OCI-LY1 (cell line): ENCODE measurements around the gene PRAF2.

Source experiments
- H2AFZ ChIP-seq: fragments of 200-600 bp; sonication (generic), shearing (Covaris generic); 2 replicates; pipeline ENCODE4 v1.6.0; 2014; ENCODE audit warnings: antibody characterized with exemption, mild to moderate bottlenecking, low read length
- H3F3A ChIP-seq: fragments of 200-600 bp; sonication (generic), shearing (Covaris generic); 2 replicates; pipeline ENCODE4 v1.6.0; 2014; ENCODE audit warnings: mild to moderate bottlenecking, antibody characterized with exemption, low read length, moderate library complexity; ENCODE audit not compliant: insufficient read depth
- H3K27ac ChIP-seq: fragments of 200-600 bp; sonication (generic); 2 replicates; pipeline ENCODE4 v1.5.1; 2014; ENCODE audit warnings: low read length, mixed run types, mild to moderate bottlenecking, low read depth; ENCODE audit not compliant: poor library complexity, severe bottlenecking
- H3K27me3 ChIP-seq: fragments of 200-600 bp; sonication (generic); 2 replicates; pipeline ENCODE4 v1.6.0; 2014; ENCODE audit warnings: antibody characterized with exemption, mild to moderate bottlenecking, low read length, moderate library complexity; ENCODE audit not compliant: insufficient read depth
- H3K36me3 ChIP-seq: fragments of 200-600 bp; sonication (generic); 2 replicates; pipeline ENCODE4 v1.6.1; 2014; ENCODE audit warnings: mild to moderate bottlenecking, antibody characterized with exemption, low read length, moderate library complexity, mixed read lengths; ENCODE audit not compliant: insufficient read depth
- H3K4me1 ChIP-seq: fragments of 200-600 bp; sonication (generic); 2 replicates; pipeline ENCODE4 v1.5.1; 2014; ENCODE audit warnings: mild to moderate bottlenecking, low read length, moderate library complexity; ENCODE audit not compliant: insufficient read depth, severe bottlenecking
- H3K4me2 ChIP-seq: fragments of 200-600 bp; sonication (generic), shearing (Covaris generic); 2 replicates; pipeline ENCODE4 v1.6.1; 2014; ENCODE audit warnings: low read length
- H3K4me3 ChIP-seq: fragments of 200-600 bp; sonication (generic); 2 replicates; pipeline ENCODE4 v1.5.1; 2014; ENCODE audit warnings: low read length, low read depth, mild to moderate bottlenecking, mixed read lengths; ENCODE audit not compliant: poor library complexity, severe bottlenecking
- H3K79me2 ChIP-seq: fragments of 200-600 bp; shearing (Covaris generic); 2 replicates; pipeline ENCODE4 v1.6.1; 2016; ENCODE audit warnings: mixed run types, low read length, mixed read lengths; ENCODE audit not compliant: insufficient read depth
- H3K9ac ChIP-seq: fragments of 200-600 bp; sonication (generic), shearing (Covaris generic); 2 replicates; pipeline ENCODE4 v1.6.1; 2014; ENCODE audit warnings: mild to moderate bottlenecking, low read length, mixed read lengths
- H3K9me2 ChIP-seq: fragments of 200-600 bp; sonication (generic), shearing (Covaris generic); 2 replicates; pipeline ENCODE4 v1.6.1; 2014; ENCODE audit warnings: low read depth, mild to moderate bottlenecking, low read length, mixed read lengths
- H3K9me3 ChIP-seq: fragments of 200-600 bp; shearing (Covaris generic); 2 replicates; pipeline ENCODE4 v1.6.1; 2014; ENCODE audit warnings: low read length, mixed read lengths
- H4K20me1 ChIP-seq: fragments of 200-600 bp; sonication (generic), shearing (Covaris generic); 2 replicates; pipeline ENCODE4 v1.6.0; 2016; ENCODE audit warnings: mild to moderate bottlenecking, low read length; ENCODE audit not compliant: insufficient read depth
- CTCF ChIP-seq: fragments of 200-600 bp; sonication (generic), shearing (Covaris generic); IDR thresholded peaks from 2 replicates; pipeline ENCODE4 v1.5.1; 2017; ENCODE audit warnings: mild to moderate bottlenecking, antibody characterized with exemption, low read length, moderate library complexity, mixed read lengths
- EZH2 ChIP-seq: fragments of 200-600 bp; sonication (generic), shearing (Covaris generic); IDR thresholded peaks from 2 replicates; pipeline ENCODE4 v1.8.0; 2017; ENCODE audit warnings: borderline replicate concordance, mixed run types, mild to moderate bottlenecking, antibody characterized with exemption, low read length, moderate library complexity, mixed read lengths

PRAF2 gene

GRCh38 chrX:49063715-49064114, 10.1 kb downstream of the PRAF2 start:
- Histone ChIP-seq H3K79me2 (no peaks in the 10 kb centered on the region), H3K4me3 (no peak overlapping the region), H3K9me2 (no peaks in the 10 kb centered on the region), H2AFZ (no peak overlapping the region), H3K4me1 (no peaks in the 10 kb centered on the region), H3K27me3 (no peaks in the 10 kb centered on the region), H3K36me3 (no peaks in the 10 kb centered on the region), H3K4me2 (no peak overlapping the region), H3K27ac (no peak overlapping the region), H3K9ac (no peak overlapping the region), H3K9me3 (no peaks in the 10 kb centered on the region), H3F3A (no peaks in the 10 kb centered on the region), H4K20me1 (no peaks in the 10 kb centered on the region)
- TF ChIP-seq EZH2 (no peak), CTCF (no peak)

- no peak for TF ChIP-seq EZH2
- TF ChIP-seq CTCF: no peak
- H3K36me3 ChIP-seq: no peaks in the 10 kb centered on the region
- no peaks in the 10 kb centered on the region for H3K4me1 ChIP-seq
- H2AFZ ChIP-seq: no peak overlapping the region
- H3K4me2 ChIP-seq: no peak overlapping the region
- no peaks in the 10 kb centered on the region for H3K27me3 ChIP-seq
- H3F3A ChIP-seq: no peaks in the 10 kb centered on the region
- no peaks in the 10 kb centered on the region for H4K20me1 ChIP-seq
- H3K27ac ChIP-seq: no peak overlapping the region
- no peaks in the 10 kb centered on the region for H3K9me3 ChIP-seq
- H3K79me2 ChIP-seq: no peaks in the 10 kb centered on the region
- H3K9me2 ChIP-seq: no peaks in the 10 kb centered on the region
- no peak overlapping the region for H3K4me3 ChIP-seq
- H3K9ac ChIP-seq: no peak overlapping the region
These were observed 11.9 kb downstream of the PRAF2 start for GRCh38 chrX:49061916-49062315.

GRCh38 chrX:49061490-49061889, 12.3 kb downstream of the PRAF2 start:
- Histone ChIP-seq H2AFZ (no peak overlapping the region), H3K27ac (no peak overlapping the region), H3K27me3 (no peaks in the 10 kb centered on the region), H3K36me3 (no peaks in the 10 kb centered on the region), H3K4me1 (no peaks in the 10 kb centered on the region), H3K9me2 (no peaks in the 10 kb centered on the region), H3K9me3 (no peaks in the 10 kb centered on the region), H3F3A (no peaks in the 10 kb centered on the region), H3K4me3 (no peak overlapping the region), H3K9ac (no peak overlapping the region), H4K20me1 (no peaks in the 10 kb centered on the region), H3K79me2 (no peaks in the 10 kb centered on the region), H3K4me2 (no peak overlapping the region)
- TF ChIP-seq CTCF: no peak
- no peak for TF ChIP-seq EZH2
